LNCAP (cell line): ENCODE measurements around the gene MYLIP.

ENCODE experiments used
- CTCF ChIP-seq: fragments of 450-650 bp; IDR thresholded peaks from 2 replicates; pipeline ENCODE4 v1.5.1; 2017; ENCODE audit warnings: mild to moderate bottlenecking

The MYLIP gene

GRCh38 chr6:16134430-16134829, 5.5 kb downstream of the MYLIP start:
- TF ChIP-seq CTCF: no peak

- no peak for TF ChIP-seq CTCF
Observed at GRCh38 chr6:16135066-16135465, 6.2 kb downstream of the MYLIP start.

- TF ChIP-seq CTCF: no peak
Observed at GRCh38 chr6:16136091-16136490, 7.2 kb downstream of the MYLIP start.

- TF ChIP-seq CTCF: no peak
Observed at GRCh38 chr6:16136621-16137450, 8.0 kb downstream of the MYLIP start.

GRCh38 chr6:16137451-16137801, 8.5 kb downstream of the MYLIP start:
- no peak for TF ChIP-seq CTCF

- TF ChIP-seq CTCF: no peak
Observed at GRCh38 chr6:16139556-16139955, 10.7 kb downstream of the MYLIP start.

GRCh38 chr6:16140607-16141006, 11.7 kb downstream of the MYLIP start:
- TF ChIP-seq CTCF: no peak

- TF ChIP-seq CTCF: no peak
Observed at GRCh38 chr6:16141514-16141913, 12.6 kb downstream of the MYLIP start.
